Osteoblast (primary cell): ENCODE data around the gene TGM3. TPM values are rescaled to one million over a fixed set of nuclear protein-coding genes. Genes with fewer than 3 reads are reported as not detected.

Experiments used
- DNase-seq: peaks from one replicate; pipeline ENCODE4 v3.0.0; 2011; ENCODE audit warnings: low spot score, mixed read lengths; ENCODE audit not compliant: insufficient read length; ENCODE audit errors: missing footprints
- H2AFZ ChIP-seq: 2 replicates; pipeline ENCODE4 v1.6.0; 2011; ENCODE audit warnings: mild to moderate bottlenecking, low read length
- H3K27ac ChIP-seq: 2 replicates; pipeline ENCODE4 v1.5.1; 2011; ENCODE audit warnings: mild to moderate bottlenecking, low read depth, low read length, moderate library complexity
- H3K27me3 ChIP-seq: 2 replicates; pipeline ENCODE4 v1.6.0; 2012; ENCODE audit warnings: mild to moderate bottlenecking, control low read depth, inconsistent platforms, low read length, moderate library complexity; ENCODE audit not compliant: insufficient read depth
- H3K36me3 ChIP-seq: 2 replicates; pipeline ENCODE4 v1.5.1; 2011; ENCODE audit warnings: mild to moderate bottlenecking, low read length, control low read depth, moderate library complexity; ENCODE audit not compliant: insufficient read depth
- H3K4me1 ChIP-seq: 2 replicates; pipeline ENCODE4 v1.5.1; 2011; ENCODE audit warnings: mild to moderate bottlenecking, low read length, control low read depth, moderate library complexity; ENCODE audit not compliant: insufficient read depth
- H3K4me2 ChIP-seq: 2 replicates; pipeline ENCODE4 v1.6.0; 2011; ENCODE audit warnings: mild to moderate bottlenecking, low read length; ENCODE audit not compliant: insufficient read depth
- H3K4me3 ChIP-seq: fragments of 200-600 bp; sonication (generic); 3 replicates; pipeline ENCODE4 v1.5.1; 2012; ENCODE audit warnings: mild to moderate bottlenecking, low read length, inconsistent platforms; ENCODE audit not compliant: insufficient read depth
- H3K79me2 ChIP-seq: 2 replicates; pipeline ENCODE4 v1.6.0; 2012; ENCODE audit warnings: mild to moderate bottlenecking, low read length, control low read depth, inconsistent platforms; ENCODE audit not compliant: insufficient read depth
- H3K9me3 ChIP-seq: 2 replicates; pipeline ENCODE4 v1.5.1; 2011; ENCODE audit warnings: low read depth, low read length, control low read depth
- H4K20me1 ChIP-seq: 2 replicates; pipeline ENCODE4 v1.6.0; 2012; ENCODE audit warnings: mild to moderate bottlenecking, low read length, control low read depth; ENCODE audit not compliant: insufficient read depth
- total RNA-seq: library from RNA; depleted of rRNA; stranded (reverse); fragments of >200 nt; gene quantifications from 2 replicates; pipeline ENCODE4 v1.2.3, GENCODE V29; 2012
- TF ChIP-seq, protein P1 (sequence below): IDR thresholded peaks from 2 replicates; pipeline ENCODE4 v1.5.1; 2011; ENCODE audit warnings: mild to moderate bottlenecking, low read depth, low read length, moderate library complexity; ENCODE audit errors: extremely low read depth

Gene TGM3
- total RNA-seq, 1 donor: not detected

DNA sequence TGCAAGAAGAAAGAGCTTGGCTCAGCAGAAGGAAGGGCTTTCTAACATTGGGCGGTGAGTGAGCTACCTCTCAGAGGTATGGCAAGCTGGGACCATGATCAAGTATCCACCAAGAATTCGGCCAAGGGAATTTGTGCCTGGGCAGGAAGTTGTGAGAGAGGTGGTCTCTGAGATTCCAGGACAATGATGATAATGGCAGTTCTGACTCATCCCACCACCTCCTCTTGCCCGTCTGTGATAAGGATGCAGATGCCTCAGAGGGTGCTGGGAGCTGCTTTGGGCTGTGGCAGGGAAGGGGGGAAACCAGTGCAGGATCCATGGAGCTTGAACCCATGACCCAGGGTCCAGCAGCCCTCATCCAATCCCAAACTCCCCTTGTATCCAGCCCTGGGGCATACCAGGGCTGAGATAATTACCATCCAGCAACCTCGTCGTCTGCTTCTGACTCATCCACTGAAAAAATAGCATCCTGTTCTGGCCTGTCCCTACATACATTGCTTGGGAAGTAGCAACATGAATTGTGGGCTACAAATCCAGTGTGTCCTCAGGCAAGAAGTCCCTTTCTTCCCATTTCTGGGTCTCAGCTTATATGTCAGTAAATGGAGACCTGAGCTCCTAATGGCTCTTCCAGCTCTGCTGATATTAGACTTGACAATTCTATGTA is 90.8 kb downstream of the TGM3 start:
- Histone ChIP-seq H3K27ac (peak overlapping the region; percentile 40), H3K36me3 (no peaks in the 10 kb centered on the region), H3K4me3 (no peak overlapping the region), H3K27me3 (no peaks in the 10 kb centered on the region), H2AFZ (no peak overlapping the region), H3K4me2 (peak overlapping the region; percentile 31), H3K9me3 (no peaks in the 10 kb centered on the region), H3K79me2 (no peaks in the 10 kb centered on the region), H4K20me1 (no peaks in the 10 kb centered on the region), H3K4me1 (peaks cover 11% of the 10 kb centered on the region)
- TF ChIP-seq, protein P1, sequence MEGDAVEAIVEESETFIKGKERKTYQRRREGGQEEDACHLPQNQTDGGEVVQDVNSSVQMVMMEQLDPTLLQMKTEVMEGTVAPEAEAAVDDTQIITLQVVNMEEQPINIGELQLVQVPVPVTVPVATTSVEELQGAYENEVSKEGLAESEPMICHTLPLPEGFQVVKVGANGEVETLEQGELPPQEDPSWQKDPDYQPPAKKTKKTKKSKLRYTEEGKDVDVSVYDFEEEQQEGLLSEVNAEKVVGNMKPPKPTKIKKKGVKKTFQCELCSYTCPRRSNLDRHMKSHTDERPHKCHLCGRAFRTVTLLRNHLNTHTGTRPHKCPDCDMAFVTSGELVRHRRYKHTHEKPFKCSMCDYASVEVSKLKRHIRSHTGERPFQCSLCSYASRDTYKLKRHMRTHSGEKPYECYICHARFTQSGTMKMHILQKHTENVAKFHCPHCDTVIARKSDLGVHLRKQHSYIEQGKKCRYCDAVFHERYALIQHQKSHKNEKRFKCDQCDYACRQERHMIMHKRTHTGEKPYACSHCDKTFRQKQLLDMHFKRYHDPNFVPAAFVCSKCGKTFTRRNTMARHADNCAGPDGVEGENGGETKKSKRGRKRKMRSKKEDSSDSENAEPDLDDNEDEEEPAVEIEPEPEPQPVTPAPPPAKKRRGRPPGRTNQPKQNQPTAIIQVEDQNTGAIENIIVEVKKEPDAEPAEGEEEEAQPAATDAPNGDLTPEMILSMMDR: no peak
- peak; percentile 79 for DNase-seq

DNA sequence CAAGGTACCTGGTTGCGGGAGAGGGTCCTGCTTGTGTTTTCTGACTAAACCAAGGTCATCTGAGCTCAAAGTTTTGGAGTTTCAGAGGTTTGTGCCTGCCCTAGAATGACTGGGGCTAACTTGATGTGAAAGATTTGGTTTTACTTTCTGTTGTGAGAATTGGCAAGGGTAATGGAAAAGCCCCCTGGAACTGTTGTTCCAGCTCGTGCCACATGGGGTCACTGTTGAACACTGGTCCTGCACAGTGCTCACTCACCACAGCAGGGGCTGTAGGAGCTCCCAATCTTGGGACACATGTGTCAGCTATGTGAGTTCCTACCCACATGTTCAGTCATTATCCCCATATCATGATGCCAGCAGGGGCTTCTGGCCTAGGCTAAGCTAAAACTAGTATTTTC is 91.4 kb downstream of the TGM3 start:
- no peaks in the 10 kb centered on the region for H3K36me3 ChIP-seq
- no peaks in the 10 kb centered on the region for H4K20me1 ChIP-seq
- DNase-seq: no peak
- peaks cover 11% of the 10 kb centered on the region for H3K4me1 ChIP-seq
- H3K4me2 ChIP-seq: peak overlapping the region; percentile 31
- no peak overlapping the region for H2AFZ ChIP-seq
- H3K27me3 ChIP-seq: no peaks in the 10 kb centered on the region
- no peaks in the 10 kb centered on the region for H3K9me3 ChIP-seq
- H3K79me2 ChIP-seq: no peaks in the 10 kb centered on the region
- TF ChIP-seq, protein P1: peak; percentile 51
- H3K27ac ChIP-seq: peak overlapping the region; percentile 40
- no peak overlapping the region for H3K4me3 ChIP-seq

DNA sequence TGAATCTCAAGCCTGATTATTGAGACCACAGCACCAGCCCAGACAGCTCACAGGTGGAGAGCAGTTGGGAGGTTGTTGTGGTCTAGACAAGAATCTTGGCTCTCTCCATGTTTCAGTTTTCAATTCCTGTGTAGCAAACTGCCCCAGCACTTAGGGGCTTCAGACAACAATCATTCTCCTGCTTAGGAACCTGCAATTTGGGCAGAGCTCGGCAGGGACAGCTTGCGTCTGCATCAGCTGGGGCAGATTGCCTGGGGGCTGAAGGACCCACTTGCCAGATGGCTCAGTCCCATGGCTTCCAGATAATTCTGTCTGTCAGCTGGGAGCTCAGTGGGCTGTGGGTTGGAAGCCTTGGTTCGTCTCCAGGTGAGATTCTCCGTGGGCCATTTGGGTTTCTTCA is 91.8 kb downstream of the TGM3 start:
- no peak overlapping the region for H2AFZ ChIP-seq
- no peaks in the 10 kb centered on the region for H3K9me3 ChIP-seq
- no peaks in the 10 kb centered on the region for H3K27me3 ChIP-seq
- no peak for DNase-seq
- no peaks in the 10 kb centered on the region for H3K36me3 ChIP-seq
- H3K27ac ChIP-seq: no peak overlapping the region
- TF ChIP-seq, protein P1: no peak
- H4K20me1 ChIP-seq: no peaks in the 10 kb centered on the region
- H3K4me1 ChIP-seq: peaks cover 11% of the 10 kb centered on the region
- H3K79me2 ChIP-seq: no peaks in the 10 kb centered on the region
- no peak overlapping the region for H3K4me2 ChIP-seq
- no peak overlapping the region for H3K4me3 ChIP-seq

Other genes with a start within 250 kb of the TGM3 start
- 18.0 and 21.4 TPM in 2 replicates for gene STK35, start 194.2 kb upstream of the TGM3 start, total RNA-seq
- not detected in 2 replicates for gene TGM6, start 84.9 kb downstream of the TGM3 start, total RNA-seq
- gene SNRPB, start 174.8 kb downstream of the TGM3 start, total RNA-seq: 99.3 and 109 TPM in 2 replicates
- gene ZNF343, start 212.9 kb downstream of the TGM3 start, total RNA-seq: 6.9 and 12.7 TPM in 2 replicates
- not detected in 2 replicates for gene TMC2, start 240.6 kb downstream of the TGM3 start, total RNA-seq